Neural cell (in vitro differentiated cells): ENCODE measurements around the gene USO1. TPM values are rescaled to one million over a fixed set of nuclear protein-coding genes. Genes with fewer than 3 reads are reported as not detected.

Source experiments
- H2AFZ ChIP-seq: fragments of 200-600, 300-800 bp; sonication (generic), shearing (Covaris generic); 2 replicates; pipeline ENCODE4 v1.6.0; 2014; ENCODE audit warnings: low read depth, mild to moderate bottlenecking, antibody characterized with exemption, low read length, moderate library complexity
- H3F3A ChIP-seq: fragments of 200-600 bp; shearing (Covaris generic); 2 replicates; pipeline ENCODE4 v1.6.1; 2016; ENCODE audit warnings: mild to moderate bottlenecking, moderate library complexity, mixed read lengths, antibody characterized with exemption, low read length; ENCODE audit not compliant: insufficient read depth, poor library complexity, severe bottlenecking
- H3K27ac ChIP-seq: fragments of 200-600, 300-800 bp; sonication (generic), shearing (Covaris generic); 2 replicates; pipeline ENCODE4 v1.5.1; 2014; ENCODE audit warnings: mild to moderate bottlenecking, low read length, moderate library complexity
- H3K27me3 ChIP-seq: fragments of 300-800, 200-600 bp; sonication (generic), shearing (Covaris generic); 2 replicates; pipeline ENCODE4 v1.6.0; 2014; ENCODE audit warnings: mild to moderate bottlenecking, low read depth, low read length, moderate library complexity; ENCODE audit not compliant: insufficient read depth
- H3K36me3 ChIP-seq: fragments of 300-800, 200-600 bp; sonication (generic), shearing (Covaris generic); 2 replicates; pipeline ENCODE4 v1.5.1; 2014; ENCODE audit warnings: mild to moderate bottlenecking, antibody characterized with exemption, low read length, moderate library complexity; ENCODE audit not compliant: insufficient read depth
- H3K4me2 ChIP-seq: fragments of 300-800, 200-600 bp; sonication (generic), shearing (Covaris generic); 2 replicates; pipeline ENCODE4 v1.6.0; 2014; ENCODE audit warnings: mild to moderate bottlenecking, low read length
- H3K4me3 ChIP-seq: fragments of 300-800, 200-600 bp; sonication (generic), shearing (Covaris generic); 2 replicates; pipeline ENCODE4 v1.5.1; 2014; ENCODE audit warnings: mild to moderate bottlenecking, low read length, moderate library complexity
- H3K79me2 ChIP-seq: fragments of 200-600 bp; shearing (Covaris generic); replicated peaks from 2 replicates; pipeline ENCODE4 v1.6.0; 2014; ENCODE audit warnings: mild to moderate bottlenecking, low read length, moderate library complexity; ENCODE audit not compliant: insufficient read depth
- H3K9ac ChIP-seq: fragments of 300-800, 200-600 bp; sonication (generic), shearing (Covaris generic); 2 replicates; pipeline ENCODE4 v1.6.1; 2016; ENCODE audit warnings: mild to moderate bottlenecking, low read length, mixed read lengths
- H3K9me2 ChIP-seq: fragments of 200-600 bp; shearing (Covaris generic); 2 replicates; pipeline ENCODE4 v1.6.1; 2016; ENCODE audit warnings: mild to moderate bottlenecking, low read length, mixed read lengths; ENCODE audit not compliant: insufficient read depth
- H3K9me3 ChIP-seq: fragments of 200-600, 300-800 bp; sonication (generic), shearing (Covaris generic); 2 replicates; pipeline ENCODE4 v1.6.1; 2016; ENCODE audit warnings: mild to moderate bottlenecking, mixed run types, low read length, moderate library complexity, mixed read lengths
- H4K20me1 ChIP-seq: fragments of 200-600 bp; shearing (Covaris generic); 2 replicates; pipeline ENCODE4 v1.6.1; 2016; ENCODE audit warnings: mild to moderate bottlenecking, mixed run types; ENCODE audit not compliant: insufficient read depth
- EP300 ChIP-seq: fragments of 450-650 bp; conservative IDR thresholded peaks from 2 replicates; pipeline ENCODE4 v1.6.1; 2014; ENCODE audit warnings: antibody characterized with exemption, mild to moderate bottlenecking, moderate library complexity; ENCODE audit not compliant: poor library complexity, severe bottlenecking
- EZH2 ChIP-seq: fragments of 200-600, 300-800 bp; shearing (Covaris generic), sonication (generic); IDR thresholded peaks from 2 replicates; pipeline ENCODE4 v1.6.1; 2014; ENCODE audit warnings: antibody characterized with exemption, low read length, borderline replicate concordance, mild to moderate bottlenecking; ENCODE audit not compliant: insufficient read depth, poor library complexity, severe bottlenecking
- MXI1 ChIP-seq: fragments of 450-650 bp; conservative IDR thresholded peaks from 2 replicates; pipeline ENCODE4 v1.6.1; 2014; ENCODE audit warnings: antibody characterized with exemption, mild to moderate bottlenecking; ENCODE audit not compliant: poor library complexity, severe bottlenecking
- POLR2AphosphoS5 ChIP-seq: IDR thresholded peaks from 2 replicates; pipeline ENCODE4 v1.6.1; 2012
- RAD21 ChIP-seq: fragments of 450-650 bp; conservative IDR thresholded peaks from 2 replicates; pipeline ENCODE4 v1.6.1; 2014; ENCODE audit warnings: antibody characterized with exemption, mild to moderate bottlenecking, moderate library complexity
- REST ChIP-seq: IDR thresholded peaks from 2 replicates; pipeline ENCODE4 v1.6.1; 2012; ENCODE audit warnings: borderline replicate concordance
- SMC3 ChIP-seq: fragments of 450-650 bp; conservative IDR thresholded peaks from 2 replicates; pipeline ENCODE4 v1.6.1; 2014; ENCODE audit warnings: antibody characterized with exemption, mild to moderate bottlenecking, moderate library complexity; ENCODE audit not compliant: poor library complexity
- TAF1 ChIP-seq: IDR thresholded peaks from 2 replicates; pipeline ENCODE4 v1.6.1; 2012; ENCODE audit warnings: low read depth
- polyA plus RNA-seq: library from polyadenylated mRNA; depleted of rRNA; stranded (reverse); fragments of >200 nt; gene quantifications from 2 replicates; pipeline ENCODE4 v1.2.3, GENCODE V29; 2014
- TF ChIP-seq, protein P1 (sequence below): fragments of 450-650 bp; IDR thresholded peaks from 2 replicates; pipeline ENCODE4 v1.5.1; 2014; ENCODE audit warnings: antibody characterized with exemption, mild to moderate bottlenecking, moderate library complexity; ENCODE audit not compliant: poor library complexity, severe bottlenecking

USO1 gene
- polyA plus RNA-seq, 1 donor from 2014 or later = 40.0 TPM

DNA sequence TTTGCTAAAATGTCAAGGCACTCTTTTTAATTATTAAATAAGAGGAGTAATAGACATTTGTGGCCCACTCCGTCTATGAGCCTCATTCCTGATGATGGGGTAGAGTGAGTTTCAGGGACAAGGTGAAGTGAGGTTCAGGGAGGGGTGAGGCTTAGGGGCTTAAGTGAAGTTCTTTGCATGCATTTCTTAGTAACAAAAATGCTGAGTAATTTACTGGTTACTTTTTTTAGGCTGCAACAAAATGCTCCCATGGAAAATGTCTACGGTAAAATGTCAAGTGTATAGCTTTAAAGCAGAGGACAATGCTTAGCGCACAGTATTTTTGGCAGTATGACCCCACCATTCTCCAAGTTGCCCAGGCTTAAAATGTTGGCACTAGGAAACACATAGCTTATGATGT lies 2.0 kb upstream of the USO1 start:
- peak overlapping the region; percentile 100 for H3K4me3 ChIP-seq
- no peaks in the 10 kb centered on the region for H3K9me2 ChIP-seq
- peak overlapping the region; percentile 93 for H3K27ac ChIP-seq
- H3K27me3 ChIP-seq = no peaks in the 10 kb centered on the region
- no peaks in the 10 kb centered on the region for H4K20me1 ChIP-seq
- H3K36me3 ChIP-seq = no peaks in the 10 kb centered on the region
- peaks cover 45% of the 10 kb centered on the region for H3K79me2 ChIP-seq
- H3K9ac ChIP-seq = no peak overlapping the region
- H3K9me3 ChIP-seq = no peaks in the 10 kb centered on the region
- no peaks in the 10 kb centered on the region for H3F3A ChIP-seq
- H2AFZ ChIP-seq = no peak overlapping the region
- peak overlapping the region; percentile 89 for H3K4me2 ChIP-seq
- TF ChIP-seq EZH2 (no peak), RAD21 (no peak), MXI1 (no peak), TAF1 (no peak), EP300 (no peak), SMC3 (no peak), POLR2AphosphoS5 (no peak), REST (no peak)
- TF ChIP-seq, protein P1, sequence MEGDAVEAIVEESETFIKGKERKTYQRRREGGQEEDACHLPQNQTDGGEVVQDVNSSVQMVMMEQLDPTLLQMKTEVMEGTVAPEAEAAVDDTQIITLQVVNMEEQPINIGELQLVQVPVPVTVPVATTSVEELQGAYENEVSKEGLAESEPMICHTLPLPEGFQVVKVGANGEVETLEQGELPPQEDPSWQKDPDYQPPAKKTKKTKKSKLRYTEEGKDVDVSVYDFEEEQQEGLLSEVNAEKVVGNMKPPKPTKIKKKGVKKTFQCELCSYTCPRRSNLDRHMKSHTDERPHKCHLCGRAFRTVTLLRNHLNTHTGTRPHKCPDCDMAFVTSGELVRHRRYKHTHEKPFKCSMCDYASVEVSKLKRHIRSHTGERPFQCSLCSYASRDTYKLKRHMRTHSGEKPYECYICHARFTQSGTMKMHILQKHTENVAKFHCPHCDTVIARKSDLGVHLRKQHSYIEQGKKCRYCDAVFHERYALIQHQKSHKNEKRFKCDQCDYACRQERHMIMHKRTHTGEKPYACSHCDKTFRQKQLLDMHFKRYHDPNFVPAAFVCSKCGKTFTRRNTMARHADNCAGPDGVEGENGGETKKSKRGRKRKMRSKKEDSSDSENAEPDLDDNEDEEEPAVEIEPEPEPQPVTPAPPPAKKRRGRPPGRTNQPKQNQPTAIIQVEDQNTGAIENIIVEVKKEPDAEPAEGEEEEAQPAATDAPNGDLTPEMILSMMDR = no peak

- no peaks in the 10 kb centered on the region for H3F3A ChIP-seq
- H3K36me3 ChIP-seq = no peaks in the 10 kb centered on the region
- TF ChIP-seq POLR2AphosphoS5 = no peak
- no peak for TF ChIP-seq EZH2
- TF ChIP-seq RAD21 = no peak
- no peak for TF ChIP-seq EP300
- TF ChIP-seq, protein P1 = no peak
- TF ChIP-seq MXI1 = no peak
- no peak for TF ChIP-seq TAF1
- no peak for TF ChIP-seq REST
- no peak for TF ChIP-seq SMC3
- H3K4me3 ChIP-seq = peak overlapping the region; percentile 100
- peaks cover 55% of the 10 kb centered on the region for H3K79me2 ChIP-seq
- peak overlapping the region; percentile 46 for H2AFZ ChIP-seq
- no peaks in the 10 kb centered on the region for H3K9me3 ChIP-seq
- H3K27ac ChIP-seq = peak overlapping the region; percentile 93
- H3K27me3 ChIP-seq = no peaks in the 10 kb centered on the region
- no peaks in the 10 kb centered on the region for H3K9me2 ChIP-seq
- H4K20me1 ChIP-seq = no peaks in the 10 kb centered on the region
- H3K4me2 ChIP-seq = peak overlapping the region; percentile 89
- H3K9ac ChIP-seq = peak overlapping the region; percentile 89
Measured at GRCh38 chr4:75723163-75724065, 963 bp upstream of the USO1 start.
